ENCODE data around the gene ERBB2. TPM values are rescaled to one million over a fixed set of nuclear protein-coding genes. Genes with fewer than 3 reads are reported as not detected.

Gene ERBB2
- polyA plus RNA-seq, 5 donors, result 91.5 to 123 (median 99.0) TPM

Other genes starting within 250 kb of the ERBB2 start
- gene MED1, start 248.8 kb upstream of the ERBB2 start, polyA plus RNA-seq (ENCODE audit: insufficient read depth in 1 of 5, insufficient read length in 5 of 5, low replicate concordance in 1 of 5), result 10 to 100 TPM; 38.8 to 60.2 (median 57.2) TPM
- 10 to 100 TPM; 47.3 to 74.0 (median 72.8) TPM for gene CDK12, start 238.6 kb upstream of the ERBB2 start, polyA plus RNA-seq (ENCODE audit: insufficient read depth in 1 of 5, insufficient read length in 5 of 5, low replicate concordance in 1 of 5)
- gene NEUROD2, start 92.1 kb upstream of the ERBB2 start, polyA plus RNA-seq (ENCODE audit: insufficient read depth in 1 of 5, insufficient read length in 5 of 5, low replicate concordance in 1 of 5), result under 1 TPM in 4 of 5 donors, not detected in 1; 0.03 to 0.08 (median 0.04) TPM
- gene PPP1R1B, start 73.1 kb upstream of the ERBB2 start, polyA plus RNA-seq (ENCODE audit: insufficient read depth in 1 of 5, insufficient read length in 5 of 5, low replicate concordance in 1 of 5), result 10 to 100 TPM; 48.3 to 68.1 (median 60.1) TPM
- 10 to 100 TPM; 44.5 to 62.7 (median 58.2) TPM for gene STARD3, start 62.9 kb upstream of the ERBB2 start, polyA plus RNA-seq (ENCODE audit: insufficient read depth in 1 of 5, insufficient read length in 5 of 5, low replicate concordance in 1 of 5)
- 10 to 100 TPM in 1 of 5 donors, 1 to 10 TPM in 4; 1.0 to 14.8 (median 1.8) TPM for gene TCAP, start 34.7 kb upstream of the ERBB2 start, polyA plus RNA-seq (ENCODE audit: insufficient read depth in 1 of 5, insufficient read length in 5 of 5, low replicate concordance in 1 of 5)
- 1 to 10 TPM; 1.1 to 2.6 (median 2.1) TPM for gene PNMT, start 31.6 kb upstream of the ERBB2 start, polyA plus RNA-seq (ENCODE audit: insufficient read depth in 1 of 5, insufficient read length in 5 of 5, low replicate concordance in 1 of 5)
- 10 to 100 TPM; 33.1 to 44.2 (median 39.4) TPM for gene PGAP3, start 12.0 kb upstream of the ERBB2 start, polyA plus RNA-seq (ENCODE audit: insufficient read depth in 1 of 5, insufficient read length in 5 of 5, low replicate concordance in 1 of 5)
- gene MIEN1, start 30.5 kb downstream of the ERBB2 start, polyA plus RNA-seq (ENCODE audit: insufficient read depth in 1 of 5, insufficient read length in 5 of 5, low replicate concordance in 1 of 5), result 10 to 100 TPM; 21.1 to 31.3 (median 24.0) TPM
- gene GRB7, start 37.9 kb downstream of the ERBB2 start, polyA plus RNA-seq (ENCODE audit: insufficient read depth in 1 of 5, insufficient read length in 5 of 5, low replicate concordance in 1 of 5), result 10 to 100 TPM; 23.9 to 32.7 (median 28.0) TPM
- 1 to 10 TPM; 1.1 to 1.8 (median 1.3) TPM for gene IKZF3, start 164.2 kb downstream of the ERBB2 start, polyA plus RNA-seq (ENCODE audit: insufficient read depth in 1 of 5, insufficient read length in 5 of 5, low replicate concordance in 1 of 5)
- gene ZPBP2, start 168.1 kb downstream of the ERBB2 start, polyA plus RNA-seq (ENCODE audit: insufficient read depth in 1 of 5, insufficient read length in 5 of 5, low replicate concordance in 1 of 5), result not detected
- 10 to 100 TPM; 19.8 to 31.2 (median 24.9) TPM for gene GSDMB, start 218.6 kb downstream of the ERBB2 start, polyA plus RNA-seq (ENCODE audit: insufficient read depth in 1 of 5, insufficient read length in 5 of 5, low replicate concordance in 1 of 5)
- 10 to 100 TPM; 76.5 to 88.5 (median 84.4) TPM for gene ORMDL3, start 227.5 kb downstream of the ERBB2 start, polyA plus RNA-seq (ENCODE audit: insufficient read depth in 1 of 5, insufficient read length in 5 of 5, low replicate concordance in 1 of 5)
- under 1 TPM in 2 of 5 donors, not detected in 3; 0.18 to 0.20 TPM for gene LRRC3C, start 227.7 kb downstream of the ERBB2 start, polyA plus RNA-seq (ENCODE audit: insufficient read depth in 1 of 5, insufficient read length in 5 of 5, low replicate concordance in 1 of 5)